ENCODE results near the gene SPSB1.

- TF ChIP-seq CTCF (IDR thresholded peaks at IDR 0.05; ENCODE audit: insufficient read depth, low read length), result no peak
- no peak for TF ChIP-seq REST (IDR thresholded peaks at IDR 0.05; ENCODE audit: insufficient replicate concordance, low read depth)
- TF ChIP-seq SPI1 (IDR thresholded peaks at IDR 0.05; ENCODE audit: borderline replicate concordance, low read depth), result no peak
These were observed 20.7 kb upstream of the SPSB1 start for GRCh38 chr1:9271861-9272595.

Measured in HL-60 (cell line).